ENCODE measurements around the gene FBXW8. TPM values are rescaled to one million over a fixed set of nuclear protein-coding genes. Genes with fewer than 3 reads are reported as not detected.

The FBXW8 gene
- total and polyA plus RNA-seq, 2 donors (not counting 1 experiment from before 2014, with no cell fraction given): 11.7 to 20.9 TPM

GRCh38 chr12:116955382-116956021, 44.8 kb downstream of the FBXW8 start:
- H3K79me2 ChIP-seq (ENCODE audit: control insufficient read depth, insufficient read depth, low read length): no peaks in the 10 kb centered on the region
- H3K9me3 ChIP-seq (ENCODE audit: control insufficient read depth, insufficient read depth, low read depth, low read length): no peaks in the 10 kb centered on the region
- H3K4me3 ChIP-seq (replicated peaks in 1 of 4; ENCODE audit: control extremely low read depth in 1 of 4, insufficient read depth in 1 of 4, low read depth in 3 of 4, low read length in 4 of 4): no peak overlapping the region
- no peak overlapping the region for H3K9ac ChIP-seq (ENCODE audit: insufficient read depth, low read length)
- DNase-seq (ENCODE audit: low read depth in 2 of 2): peak in 1 of 2 donors; percentile 45
- H3K4me1 ChIP-seq (ENCODE audit: control insufficient read depth, extremely low read depth, insufficient read depth, low read length): peaks cover 8% of the 10 kb centered on the region
- TF ChIP-seq EZH2 (IDR thresholded peaks at IDR 0.05; ENCODE audit: low read length, missing control alignments) (no peak), CTCF (conservative IDR thresholded peaks at IDR 0.05 in 1 of 2, IDR thresholded peaks at IDR 0.05 in 1 of 2; ENCODE audit: low read depth in 1 of 2, low read length in 2 of 2) (no peak)
- no peak overlapping the region for H2AFZ ChIP-seq (ENCODE audit: low read length)
- H3K4me2 ChIP-seq (ENCODE audit: extremely low read depth, insufficient read depth, low read length): no peak overlapping the region
- H3K36me3 ChIP-seq (ENCODE audit: control insufficient read depth, insufficient read depth, low read length): no peaks in the 10 kb centered on the region
- H4K20me1 ChIP-seq (ENCODE audit: control insufficient read depth, extremely low read depth, insufficient read depth, low read length): no peaks in the 10 kb centered on the region
- H3K27ac ChIP-seq (ENCODE audit: insufficient read depth, low read length): no peak overlapping the region
- no peaks in the 10 kb centered on the region for H3K27me3 ChIP-seq (ENCODE audit: control insufficient read depth, insufficient read depth, low read length)

- H3K4me1 ChIP-seq (ENCODE audit: control insufficient read depth, extremely low read depth, insufficient read depth, low read length): peaks cover 8% of the 10 kb centered on the region
- TF ChIP-seq EZH2 (IDR thresholded peaks at IDR 0.05; ENCODE audit: low read length, missing control alignments) (no peak), CTCF (conservative IDR thresholded peaks at IDR 0.05 in 1 of 2, IDR thresholded peaks at IDR 0.05 in 1 of 2; ENCODE audit: low read depth in 1 of 2, low read length in 2 of 2) (no peak)
- no peaks in the 10 kb centered on the region for H3K9me3 ChIP-seq (ENCODE audit: control insufficient read depth, insufficient read depth, low read depth, low read length)
- no peak overlapping the region for H3K4me3 ChIP-seq (replicated peaks in 1 of 4; ENCODE audit: control extremely low read depth in 1 of 4, insufficient read depth in 1 of 4, low read depth in 3 of 4, low read length in 4 of 4)
- H3K4me2 ChIP-seq (ENCODE audit: extremely low read depth, insufficient read depth, low read length): no peak overlapping the region
- no peaks in the 10 kb centered on the region for H4K20me1 ChIP-seq (ENCODE audit: control insufficient read depth, extremely low read depth, insufficient read depth, low read length)
- H2AFZ ChIP-seq (ENCODE audit: low read length): no peak overlapping the region
- no peaks in the 10 kb centered on the region for H3K79me2 ChIP-seq (ENCODE audit: control insufficient read depth, insufficient read depth, low read length)
- no peaks in the 10 kb centered on the region for H3K27me3 ChIP-seq (ENCODE audit: control insufficient read depth, insufficient read depth, low read length)
- no peak overlapping the region for H3K9ac ChIP-seq (ENCODE audit: insufficient read depth, low read length)
- no peaks in the 10 kb centered on the region for H3K36me3 ChIP-seq (ENCODE audit: control insufficient read depth, insufficient read depth, low read length)
- no peak overlapping the region for H3K27ac ChIP-seq (ENCODE audit: insufficient read depth, low read length)
- peak; percentile 6 to 62 for DNase-seq (ENCODE audit: low read depth in 2 of 2)
Observed at GRCh38 chr12:116958402-116959197, 47.9 kb downstream of the FBXW8 start.

DNA sequence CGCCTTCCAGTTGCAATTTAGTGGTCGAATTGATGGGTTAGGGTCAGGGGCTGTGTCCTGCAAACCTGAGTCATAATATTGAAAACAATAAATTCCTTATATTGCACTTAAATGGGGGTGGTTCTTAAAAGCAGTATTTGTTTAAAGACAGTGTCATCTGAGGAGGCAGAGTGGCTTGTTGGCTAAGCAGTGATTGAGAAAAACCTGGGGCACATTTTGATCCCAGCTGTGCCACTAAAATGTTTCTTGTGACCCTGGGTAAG, 48.4 kb downstream of the FBXW8 start:
- H3K4me3 ChIP-seq (replicated peaks in 1 of 4; ENCODE audit: control extremely low read depth in 1 of 4, insufficient read depth in 1 of 4, low read depth in 3 of 4, low read length in 4 of 4): no peak overlapping the region
- H2AFZ ChIP-seq (ENCODE audit: low read length): no peak overlapping the region
- H3K79me2 ChIP-seq (ENCODE audit: control insufficient read depth, insufficient read depth, low read length): no peaks in the 10 kb centered on the region
- no peaks in the 10 kb centered on the region for H3K27me3 ChIP-seq (ENCODE audit: control insufficient read depth, insufficient read depth, low read length)
- H3K4me2 ChIP-seq (ENCODE audit: extremely low read depth, insufficient read depth, low read length): no peak overlapping the region
- no peaks in the 10 kb centered on the region for H4K20me1 ChIP-seq (ENCODE audit: control insufficient read depth, extremely low read depth, insufficient read depth, low read length)
- no peak overlapping the region for H3K9ac ChIP-seq (ENCODE audit: insufficient read depth, low read length)
- H3K36me3 ChIP-seq (ENCODE audit: control insufficient read depth, insufficient read depth, low read length): no peaks in the 10 kb centered on the region
- H3K4me1 ChIP-seq (ENCODE audit: control insufficient read depth, extremely low read depth, insufficient read depth, low read length): peaks cover 8% of the 10 kb centered on the region
- no peak overlapping the region for H3K27ac ChIP-seq (ENCODE audit: insufficient read depth, low read length)
- peak; percentile 7 to 54 for DNase-seq (ENCODE audit: low read depth in 2 of 2)
- no peaks in the 10 kb centered on the region for H3K9me3 ChIP-seq (ENCODE audit: control insufficient read depth, insufficient read depth, low read depth, low read length)
- TF ChIP-seq CTCF (conservative IDR thresholded peaks at IDR 0.05 in 1 of 2, IDR thresholded peaks at IDR 0.05 in 1 of 2; ENCODE audit: low read depth in 1 of 2, low read length in 2 of 2) (no peak), EZH2 (IDR thresholded peaks at IDR 0.05; ENCODE audit: low read length, missing control alignments) (no peak)
